ENCODE data around the gene EXOC1L.

EXOC1L gene

GRCh38 chr4:55853484-55854046 is 34.0 kb downstream of the EXOC1L start, which contains the start of gene EXOC1:
Gene EXOC1, plus strand, starts transcription at chr4:55853648. Its CDS starts 4,676 bp downstream, at chr4:55858324.
- no peaks in the 10 kb centered on the region for H3K36me3 ChIP-seq (ENCODE audit: insufficient read depth, low read length)
- peak within 1 kb of the TSS; percentile 78 for H3K9ac ChIP-seq (ENCODE audit: low read depth, low read length)
- H3K9me3 ChIP-seq (ENCODE audit: control insufficient read depth, insufficient read depth, low read length), result no peaks in the 10 kb centered on the region
- peaks cover 6% of the 10 kb centered on the region for H3K4me1 ChIP-seq (ENCODE audit: insufficient read depth, low read length)

GRCh38 chr4:55854129-55854528 is 34.5 kb downstream of the EXOC1L start:
- peak overlapping the region; percentile 78 for H3K9ac ChIP-seq (ENCODE audit: low read depth, low read length)
- peaks cover 6% of the 10 kb centered on the region for H3K4me1 ChIP-seq (ENCODE audit: insufficient read depth, low read length)
- H3K9me3 ChIP-seq (ENCODE audit: control insufficient read depth, insufficient read depth, low read length), result no peaks in the 10 kb centered on the region
- H3K36me3 ChIP-seq (ENCODE audit: insufficient read depth, low read length), result no peaks in the 10 kb centered on the region

DNA sequence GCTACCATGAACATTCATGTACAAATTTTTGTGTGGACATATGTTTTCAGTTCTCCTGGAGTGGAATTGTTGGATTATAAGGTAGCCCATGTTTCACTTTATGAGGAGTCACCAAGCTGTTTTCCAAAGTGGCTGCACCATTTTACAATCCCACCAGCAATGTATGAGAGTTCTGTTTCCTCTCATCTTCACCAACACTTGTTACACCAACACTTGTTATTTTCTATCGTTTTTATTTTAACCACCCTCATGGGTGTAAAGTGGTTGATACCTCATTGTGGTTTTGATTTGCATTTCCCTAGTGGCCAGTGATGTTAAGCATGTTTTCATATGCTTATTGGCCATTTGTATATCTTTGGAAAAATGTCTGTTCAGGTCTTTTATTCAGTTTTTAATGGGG is 38.0 kb downstream of the EXOC1L start:
- no peak overlapping the region for H3K9ac ChIP-seq (ENCODE audit: low read depth, low read length)

GRCh38 chr4:55859711-55860110 is 40.1 kb downstream of the EXOC1L start:
- Histone ChIP-seq H3K36me3 (ENCODE audit: insufficient read depth, low read length) (no peaks in the 10 kb centered on the region), H3K9me3 (ENCODE audit: control insufficient read depth, insufficient read depth, low read length) (no peaks in the 10 kb centered on the region), H3K4me1 (ENCODE audit: insufficient read depth, low read length) (no peaks in the 10 kb centered on the region), H3K9ac (ENCODE audit: low read depth, low read length) (no peak overlapping the region)

More for the DNA sequence above, 38.0 kb downstream of the EXOC1L start:
- Histone ChIP-seq H3K9me3 (ENCODE audit: control insufficient read depth, insufficient read depth, low read length) (no peaks in the 10 kb centered on the region), H3K36me3 (ENCODE audit: insufficient read depth, low read length) (no peaks in the 10 kb centered on the region), H3K4me1 (ENCODE audit: insufficient read depth, low read length) (peaks cover 6% of the 10 kb centered on the region)

DNA sequence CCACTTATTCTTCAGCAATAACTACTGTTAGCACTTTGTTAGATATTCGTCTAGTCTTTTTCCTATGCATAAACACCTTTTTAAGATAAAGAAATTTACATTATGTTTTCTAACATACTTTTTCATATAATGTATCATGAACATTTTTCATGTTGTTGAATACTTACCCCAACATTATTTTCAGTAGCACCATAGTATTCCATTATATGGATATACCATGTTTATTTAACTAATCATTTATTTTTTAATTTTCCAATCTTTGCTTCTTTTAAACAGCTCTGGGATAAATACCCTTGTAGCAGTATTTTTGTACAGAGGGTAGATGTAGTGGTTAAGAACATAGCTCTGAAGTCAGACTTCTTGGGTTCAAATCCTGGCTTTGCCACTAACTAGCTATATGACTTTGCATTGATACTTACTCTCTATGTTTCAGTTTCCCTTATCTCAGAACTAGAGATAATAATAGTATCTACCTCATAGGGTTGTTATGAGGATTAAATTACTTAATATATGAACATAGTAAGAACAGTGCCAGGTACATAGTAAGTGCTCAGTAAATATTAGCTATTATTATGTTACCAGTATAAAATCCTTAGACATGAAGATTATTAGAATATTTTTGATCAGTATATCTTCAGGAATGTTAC is 45.1 kb downstream of the EXOC1L start:
- Histone ChIP-seq H3K36me3 (ENCODE audit: insufficient read depth, low read length) (peaks cover 8% of the 10 kb centered on the region), H3K9ac (ENCODE audit: low read depth, low read length) (no peak overlapping the region), H3K4me1 (ENCODE audit: insufficient read depth, low read length) (no peaks in the 10 kb centered on the region; the same call in 1 of the 2 replicates), H3K9me3 (ENCODE audit: control insufficient read depth, insufficient read depth, low read length) (peaks cover 9% of the 10 kb centered on the region)

DNA sequence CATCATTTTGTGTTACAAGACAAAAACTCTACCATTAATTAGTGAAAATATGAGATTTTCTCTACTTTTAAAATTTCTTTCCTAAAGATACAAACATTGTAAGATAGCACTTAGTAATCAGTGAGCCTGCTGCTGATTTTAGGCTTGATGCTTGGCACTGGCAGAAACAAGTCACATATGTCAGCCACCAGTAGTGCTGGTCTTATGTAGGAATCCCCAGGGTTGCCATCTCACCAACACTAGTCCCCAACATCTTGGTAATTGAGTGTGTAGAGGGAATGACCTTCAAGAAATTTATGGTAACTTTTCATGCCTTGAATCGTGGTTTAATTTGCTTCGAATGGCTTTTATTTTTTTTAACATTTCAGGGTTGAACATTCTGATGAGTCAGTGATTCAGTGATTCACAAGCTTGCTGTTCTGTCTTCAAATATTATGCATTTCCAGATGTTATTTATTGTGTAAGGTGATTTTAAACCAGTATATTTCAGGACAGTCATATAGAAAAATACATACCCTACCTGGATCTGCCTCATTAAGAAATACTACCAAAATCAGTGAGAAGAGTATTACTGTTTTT is 45.7 kb downstream of the EXOC1L start:
- Histone ChIP-seq H3K36me3 (ENCODE audit: insufficient read depth, low read length) (peaks cover 8% of the 10 kb centered on the region), H3K9me3 (ENCODE audit: control insufficient read depth, insufficient read depth, low read length) (peaks cover 9% of the 10 kb centered on the region), H3K4me1 (ENCODE audit: insufficient read depth, low read length) (no peaks in the 10 kb centered on the region; the same call in 1 of the 2 replicates), H3K9ac (ENCODE audit: low read depth, low read length) (no peak overlapping the region)

DNA sequence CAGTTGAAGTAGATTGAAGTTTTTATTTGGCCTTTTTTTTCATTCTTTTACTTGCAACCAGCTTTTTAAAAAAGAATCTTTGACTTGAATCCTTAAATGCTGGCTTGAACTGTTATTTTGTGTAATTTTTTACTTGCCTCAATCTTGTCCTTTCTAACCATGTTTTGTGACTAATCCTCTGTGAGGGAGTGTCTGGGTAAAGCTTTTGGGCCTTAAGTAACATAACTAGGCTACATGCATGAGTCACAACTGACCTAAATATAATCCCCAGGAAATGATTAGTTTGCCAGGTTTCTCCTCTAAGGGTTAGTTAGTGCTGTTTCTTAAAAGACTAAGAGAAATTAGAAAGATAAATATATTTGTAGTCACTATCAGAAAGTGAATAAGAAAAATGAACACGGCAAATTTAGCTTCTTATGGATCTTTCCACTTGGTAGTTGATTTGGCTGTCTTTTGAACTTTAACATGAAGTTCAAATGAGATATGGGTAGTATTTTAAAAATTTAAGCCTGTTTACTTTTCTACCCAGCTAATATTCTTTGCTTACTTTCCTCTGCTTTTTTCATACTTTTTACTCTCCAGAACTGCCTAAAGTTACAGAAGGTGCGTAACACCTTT is 46.8 kb downstream of the EXOC1L start:
- H3K9me3 ChIP-seq (ENCODE audit: control insufficient read depth, insufficient read depth, low read length), result peaks cover 9% of the 10 kb centered on the region
- H3K36me3 ChIP-seq (ENCODE audit: insufficient read depth, low read length), result peaks cover 15% of the 10 kb centered on the region
- no peaks in the 10 kb centered on the region; the same call in 1 of the 2 replicates for H3K4me1 ChIP-seq (ENCODE audit: insufficient read depth, low read length)
- H3K9ac ChIP-seq (ENCODE audit: low read depth, low read length), result no peak overlapping the region

GRCh38 chr4:55866973-55867574 is 47.5 kb downstream of the EXOC1L start:
- H3K9ac ChIP-seq (ENCODE audit: low read depth, low read length), result no peak overlapping the region
- peaks cover 15% of the 10 kb centered on the region for H3K36me3 ChIP-seq (ENCODE audit: insufficient read depth, low read length)
- no peaks in the 10 kb centered on the region; the same call in 1 of the 2 replicates for H3K4me1 ChIP-seq (ENCODE audit: insufficient read depth, low read length)

GRCh38 chr4:55868581-55869090 is 49.0 kb downstream of the EXOC1L start:
- Histone ChIP-seq H3K9ac (ENCODE audit: low read depth, low read length) (no peak overlapping the region), H3K4me1 (ENCODE audit: insufficient read depth, low read length) (no peaks in the 10 kb centered on the region; the same call in 1 of the 2 replicates), H3K9me3 (ENCODE audit: control insufficient read depth, insufficient read depth, low read length) (peaks cover 9% of the 10 kb centered on the region), H3K36me3 (ENCODE audit: insufficient read depth, low read length) (peaks cover 15% of the 10 kb centered on the region)

More at GRCh38 chr4:55866973-55867574, 47.5 kb downstream of the EXOC1L start:
- H3K9me3 ChIP-seq (ENCODE audit: control insufficient read depth, insufficient read depth, low read length), result peaks cover 9% of the 10 kb centered on the region

GRCh38 chr4:55871299-55871800 is 51.8 kb downstream of the EXOC1L start:
- H3K4me1 ChIP-seq (ENCODE audit: insufficient read depth, low read length), result no peaks in the 10 kb centered on the region; the same call in 1 of the 2 replicates
- H3K9me3 ChIP-seq (ENCODE audit: control insufficient read depth, insufficient read depth, low read length), result peaks cover 9% of the 10 kb centered on the region
- peaks cover 13% of the 10 kb centered on the region for H3K36me3 ChIP-seq (ENCODE audit: insufficient read depth, low read length)
- H3K9ac ChIP-seq (ENCODE audit: low read depth, low read length), result no peak overlapping the region

DNA sequence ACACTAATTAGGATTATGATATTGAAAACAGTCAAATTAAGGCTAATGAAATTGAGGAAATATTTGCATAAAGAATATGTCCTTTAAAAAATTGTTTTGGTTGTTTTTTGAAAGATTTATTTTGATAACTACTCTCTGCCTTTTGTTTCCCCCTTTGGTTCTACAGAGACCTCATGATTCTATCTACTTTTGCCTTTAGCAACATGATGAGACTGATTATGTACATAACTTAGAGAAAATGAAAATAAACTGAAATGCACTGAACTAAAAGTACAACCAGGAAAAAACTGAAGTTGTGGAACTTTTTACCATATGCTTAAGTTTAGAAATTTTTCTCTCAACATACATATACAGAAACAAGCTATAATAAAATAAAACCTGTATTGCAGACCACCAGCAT is 55.2 kb downstream of the EXOC1L start:
- H3K9me3 ChIP-seq (ENCODE audit: control insufficient read depth, insufficient read depth, low read length), result no peaks in the 10 kb centered on the region
- H3K4me1 ChIP-seq (ENCODE audit: insufficient read depth, low read length), result no peaks in the 10 kb centered on the region
- H3K9ac ChIP-seq (ENCODE audit: low read depth, low read length), result no peak overlapping the region
- H3K36me3 ChIP-seq (ENCODE audit: insufficient read depth, low read length), result peaks cover 7% of the 10 kb centered on the region

GRCh38 chr4:55876387-55876786 is 56.8 kb downstream of the EXOC1L start:
- H3K9ac ChIP-seq (ENCODE audit: low read depth, low read length), result no peak overlapping the region
- no peaks in the 10 kb centered on the region for H3K9me3 ChIP-seq (ENCODE audit: control insufficient read depth, insufficient read depth, low read length)
- H3K4me1 ChIP-seq (ENCODE audit: insufficient read depth, low read length), result no peaks in the 10 kb centered on the region
- H3K36me3 ChIP-seq (ENCODE audit: insufficient read depth, low read length), result peaks cover 8% of the 10 kb centered on the region

DNA sequence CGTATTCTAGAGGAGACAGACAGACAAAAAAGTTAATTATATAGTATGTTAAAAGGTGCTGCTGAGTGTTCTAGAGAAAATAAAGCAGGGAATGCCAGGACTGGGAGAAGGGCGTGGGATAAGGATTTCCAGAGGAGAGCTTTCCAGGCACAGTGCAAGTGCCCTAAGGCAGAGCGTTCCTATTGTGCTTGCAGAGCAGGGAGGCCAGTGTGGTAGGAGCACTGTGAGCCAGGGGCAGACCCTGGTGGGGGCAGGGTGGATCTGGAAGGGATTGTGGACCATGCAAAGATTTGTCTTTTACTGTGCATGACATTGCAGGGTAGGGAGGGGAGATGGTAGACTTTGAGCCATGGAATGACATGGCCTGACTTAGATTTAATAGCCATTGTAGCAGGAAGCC is 59.6 kb downstream of the EXOC1L start:
- no peak overlapping the region for H3K9ac ChIP-seq (ENCODE audit: low read depth, low read length)
- no peaks in the 10 kb centered on the region for H3K4me1 ChIP-seq (ENCODE audit: insufficient read depth, low read length)
- peaks cover 12% of the 10 kb centered on the region for H3K36me3 ChIP-seq (ENCODE audit: insufficient read depth, low read length)
- H3K9me3 ChIP-seq (ENCODE audit: control insufficient read depth, insufficient read depth, low read length), result no peaks in the 10 kb centered on the region

All from ES-I3 (cell line).